Osteocyte (in vitro differentiated cells): ENCODE data around the gene SYT8. TPM values are rescaled to one million over a fixed set of nuclear protein-coding genes. Genes with fewer than 3 reads are reported as not detected.

ENCODE experiments used
- DNase-seq: peaks from one replicate; pipeline ENCODE4 v3.0.0; 2021; ENCODE audit warnings: mixed read lengths; ENCODE audit not compliant: unreplicated experiment; ENCODE audit errors: extremely low spot score
- H3K27ac Mint-ChIP-seq: one replicate; pipeline ENCODE4 v1.8.0; 2021; ENCODE audit warnings: mild to moderate bottlenecking, mixed read lengths; ENCODE audit not compliant: unreplicated experiment
- H3K27me3 Mint-ChIP-seq: one replicate; pipeline ENCODE4 v1.8.0; 2021; ENCODE audit warnings: mixed read lengths; ENCODE audit not compliant: unreplicated experiment
- H3K36me3 Mint-ChIP-seq: one replicate; pipeline ENCODE4 v1.8.0; 2021; ENCODE audit warnings: mixed read lengths; ENCODE audit not compliant: unreplicated experiment
- H3K4me1 Mint-ChIP-seq: one replicate; pipeline ENCODE4 v1.8.0; 2021; ENCODE audit warnings: mixed read lengths; ENCODE audit not compliant: unreplicated experiment
- H3K4me3 Mint-ChIP-seq: one replicate; pipeline ENCODE4 v1.8.0; 2021; ENCODE audit warnings: mild to moderate bottlenecking, moderate library complexity, mixed read lengths; ENCODE audit not compliant: unreplicated experiment
- H3K9me3 Mint-ChIP-seq: one replicate; pipeline ENCODE4 v1.8.0; 2021; ENCODE audit warnings: mixed read lengths; ENCODE audit not compliant: unreplicated experiment
- total RNA-seq: library from RNA; stranded (reverse); gene quantifications from 2 replicates; pipeline ENCODE4 v1.2.1, GENCODE V29; 2021
- TF ChIP-seq, protein P1 (sequence below): fragments of 200-600 bp; sonication (generic); IDR thresholded peaks from 2 replicates; pipeline ENCODE4 v1.5.0; 2021; ENCODE audit warnings: antibody characterized with exemption, mild to moderate bottlenecking, moderate library complexity

SYT8 gene
- total RNA-seq, 1 donor from 2014 or later: 6.2 TPM

GRCh38 chr11:1846453-1846932 lies 11.7 kb downstream of the SYT8 start:
- DNase-seq: no peak
- no peak overlapping the region for H3K4me3 Mint-ChIP-seq
- no peak overlapping the region for H3K27ac Mint-ChIP-seq
- H3K27me3 Mint-ChIP-seq: no peaks in the 10 kb centered on the region
- H3K9me3 Mint-ChIP-seq: no peaks in the 10 kb centered on the region
- H3K36me3 Mint-ChIP-seq: no peaks in the 10 kb centered on the region
- peaks cover 40% of the 10 kb centered on the region for H3K4me1 Mint-ChIP-seq
- TF ChIP-seq, protein P1, sequence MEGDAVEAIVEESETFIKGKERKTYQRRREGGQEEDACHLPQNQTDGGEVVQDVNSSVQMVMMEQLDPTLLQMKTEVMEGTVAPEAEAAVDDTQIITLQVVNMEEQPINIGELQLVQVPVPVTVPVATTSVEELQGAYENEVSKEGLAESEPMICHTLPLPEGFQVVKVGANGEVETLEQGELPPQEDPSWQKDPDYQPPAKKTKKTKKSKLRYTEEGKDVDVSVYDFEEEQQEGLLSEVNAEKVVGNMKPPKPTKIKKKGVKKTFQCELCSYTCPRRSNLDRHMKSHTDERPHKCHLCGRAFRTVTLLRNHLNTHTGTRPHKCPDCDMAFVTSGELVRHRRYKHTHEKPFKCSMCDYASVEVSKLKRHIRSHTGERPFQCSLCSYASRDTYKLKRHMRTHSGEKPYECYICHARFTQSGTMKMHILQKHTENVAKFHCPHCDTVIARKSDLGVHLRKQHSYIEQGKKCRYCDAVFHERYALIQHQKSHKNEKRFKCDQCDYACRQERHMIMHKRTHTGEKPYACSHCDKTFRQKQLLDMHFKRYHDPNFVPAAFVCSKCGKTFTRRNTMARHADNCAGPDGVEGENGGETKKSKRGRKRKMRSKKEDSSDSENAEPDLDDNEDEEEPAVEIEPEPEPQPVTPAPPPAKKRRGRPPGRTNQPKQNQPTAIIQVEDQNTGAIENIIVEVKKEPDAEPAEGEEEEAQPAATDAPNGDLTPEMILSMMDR: no peak

DNA sequence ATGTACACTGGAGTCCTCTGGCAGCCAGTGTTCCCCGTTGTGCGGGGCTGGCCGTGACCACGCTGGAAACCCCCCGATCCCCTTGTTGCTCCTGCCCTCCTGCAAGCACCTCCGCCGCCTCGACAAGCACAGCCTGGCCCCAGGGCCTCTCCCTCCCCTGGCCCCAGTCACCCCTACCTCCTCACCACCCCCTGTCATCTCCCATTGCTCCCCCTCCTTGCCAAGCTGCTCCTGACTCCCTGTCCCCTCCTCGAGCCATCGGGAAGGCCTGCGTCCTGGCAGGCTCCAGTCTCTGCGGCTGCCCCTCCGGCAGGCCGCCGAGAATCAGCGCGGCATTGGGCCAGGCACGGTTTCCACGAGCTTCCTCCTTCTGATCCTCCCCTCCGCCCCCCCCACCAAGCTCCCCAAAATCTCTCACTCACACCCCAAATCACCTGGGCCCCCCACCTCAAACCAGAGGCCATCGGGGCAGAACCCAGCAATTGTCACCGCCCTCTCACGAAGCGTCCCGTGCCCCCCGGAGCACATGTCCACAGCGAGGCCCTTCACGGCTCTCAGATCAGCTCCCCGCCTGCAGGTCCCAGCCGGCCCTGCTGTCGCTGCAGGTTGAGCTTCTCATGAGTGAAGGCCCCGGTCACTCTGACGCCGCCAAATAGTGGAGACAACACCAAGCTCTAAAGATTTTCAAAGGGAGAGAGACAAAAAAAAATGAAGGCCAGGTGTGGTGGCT lies 12.4 kb downstream of the SYT8 start:
- H3K27me3 Mint-ChIP-seq: no peaks in the 10 kb centered on the region
- H3K4me3 Mint-ChIP-seq: no peak overlapping the region
- no peak overlapping the region for H3K27ac Mint-ChIP-seq
- TF ChIP-seq, protein P1: no peak
- DNase-seq: no peak
- no peaks in the 10 kb centered on the region for H3K36me3 Mint-ChIP-seq
- H3K9me3 Mint-ChIP-seq: no peaks in the 10 kb centered on the region
- peaks cover 40% of the 10 kb centered on the region for H3K4me1 Mint-ChIP-seq

GRCh38 chr11:1847926-1848639 lies 13.3 kb downstream of the SYT8 start:
- no peak for DNase-seq
- H3K4me1 Mint-ChIP-seq: peaks cover 40% of the 10 kb centered on the region
- H3K27ac Mint-ChIP-seq: peak overlapping the region; percentile 23
- H3K27me3 Mint-ChIP-seq: no peaks in the 10 kb centered on the region
- H3K36me3 Mint-ChIP-seq: no peaks in the 10 kb centered on the region
- no peaks in the 10 kb centered on the region for H3K9me3 Mint-ChIP-seq
- no peak overlapping the region for H3K4me3 Mint-ChIP-seq
- TF ChIP-seq, protein P1: no peak

DNA sequence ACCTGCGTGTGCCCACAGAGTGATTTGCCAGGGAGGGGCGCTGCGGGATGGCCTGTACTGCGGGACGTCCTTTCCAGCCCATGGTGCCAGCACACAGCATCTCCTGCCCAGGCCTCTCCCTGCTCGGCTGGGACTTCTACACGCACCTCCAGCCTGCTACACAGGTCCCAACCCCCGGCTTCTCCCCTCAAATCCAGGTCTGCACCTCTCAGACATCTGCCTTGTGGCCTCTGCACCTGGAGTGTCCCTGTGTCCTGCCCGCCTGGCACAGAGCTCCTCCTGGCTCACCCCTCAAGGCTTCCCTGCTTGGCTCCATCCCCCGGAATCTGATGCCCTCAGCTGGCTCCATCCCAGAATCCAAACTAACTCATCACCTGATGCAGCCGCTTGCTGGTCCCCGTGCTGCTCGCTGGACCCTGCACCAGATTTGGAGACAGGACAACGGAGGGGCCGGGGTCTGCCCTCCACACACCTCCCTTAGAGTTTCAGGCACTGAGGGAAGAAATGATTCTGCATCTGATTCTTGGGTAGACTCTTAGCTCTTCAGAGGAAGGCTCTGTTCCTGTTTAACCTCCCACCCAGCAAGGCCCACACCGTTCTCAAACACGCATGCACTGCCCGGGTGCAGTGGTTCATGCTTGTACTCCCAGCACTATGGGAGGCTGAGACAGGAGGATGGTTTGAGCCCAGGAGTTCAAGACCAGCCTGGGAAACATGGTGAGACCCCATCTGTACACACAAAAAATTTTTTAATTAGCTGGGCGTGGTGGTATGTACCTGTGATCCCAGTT lies 14.0 kb downstream of the SYT8 start:
- peaks cover 35% of the 10 kb centered on the region for H3K4me1 Mint-ChIP-seq
- H3K27ac Mint-ChIP-seq: no peak overlapping the region
- H3K4me3 Mint-ChIP-seq: no peak overlapping the region
- no peaks in the 10 kb centered on the region for H3K9me3 Mint-ChIP-seq
- no peaks in the 10 kb centered on the region for H3K36me3 Mint-ChIP-seq
- TF ChIP-seq, protein P1: no peak
- DNase-seq: no peak
- no peaks in the 10 kb centered on the region for H3K27me3 Mint-ChIP-seq
